GM12864 (cell line): ENCODE data around the gene SHISA9.

Experiments used
- DNase-seq: peaks from one replicate; pipeline ENCODE4 v3.0.0-alpha.2; 2011; ENCODE audit warnings: low read depth
- H3K4me3 ChIP-seq: 2 replicates; pipeline ENCODE4 v1.5.1; 2011; ENCODE audit warnings: mild to moderate bottlenecking, low read depth, low read length, control low read depth
- CTCF ChIP-seq: IDR thresholded peaks from 2 replicates; pipeline ENCODE4 v1.5.1; 2011; ENCODE audit warnings: low read depth, mild to moderate bottlenecking, moderate library complexity, low read length, control low read depth, inconsistent platforms; ENCODE audit errors: missing control alignments

The SHISA9 gene

GRCh38 chr16:13095061-13095460, 193.7 kb downstream of the SHISA9 start:
- TF ChIP-seq CTCF = no peak
- no peak overlapping the region for H3K4me3 ChIP-seq
- no peak for DNase-seq

GRCh38 chr16:13098536-13098935, 197.1 kb downstream of the SHISA9 start:
- no peak overlapping the region for H3K4me3 ChIP-seq
- no peak for TF ChIP-seq CTCF
- DNase-seq = no peak

- no peak for DNase-seq
- no peak for TF ChIP-seq CTCF
- H3K4me3 ChIP-seq = no peak overlapping the region
Measured at GRCh38 chr16:13099822-13100221, 198.4 kb downstream of the SHISA9 start.

- DNase-seq = no peak
- no peak overlapping the region for H3K4me3 ChIP-seq
- TF ChIP-seq CTCF = no peak
Measured at GRCh38 chr16:13100970-13101369, 199.6 kb downstream of the SHISA9 start.

- TF ChIP-seq CTCF = no peak
- H3K4me3 ChIP-seq = no peak overlapping the region
- no peak for DNase-seq
Measured at GRCh38 chr16:13101828-13102227, 200.4 kb downstream of the SHISA9 start.

- TF ChIP-seq CTCF = no peak
- no peak overlapping the region for H3K4me3 ChIP-seq
- DNase-seq = no peak
Measured at GRCh38 chr16:13102401-13102800, 201.0 kb downstream of the SHISA9 start.

GRCh38 chr16:13103831-13104530, 202.6 kb downstream of the SHISA9 start:
- no peak overlapping the region for H3K4me3 ChIP-seq
- no peak for DNase-seq
- no peak for TF ChIP-seq CTCF
